Measurements from ENCODE around the gene SORCS2. TPM values are rescaled to one million over a fixed set of nuclear protein-coding genes. Genes with fewer than 3 reads are reported as not detected.

SORCS2 gene
- total RNA-seq, 1 donor from 2014 or later, result not detected

- Mint-ChIP-seq H3K27ac (no peak overlapping the region), H3K9me3 (no peaks in the 10 kb centered on the region), H3K27me3 (no peaks in the 10 kb centered on the region), H3K4me1 (no peaks in the 10 kb centered on the region), H3K4me3 (no peak overlapping the region), H3K36me3 (ENCODE audit: low read depth) (no peaks in the 10 kb centered on the region)
- CTCF ChIA-PET, result no interaction called here
- intact Hi-C loops (cut with micrococcal nuclease), result no loop called here
- DNase-seq, result no peak
- no peak for TF ChIP-seq CTCF (IDR thresholded peaks at IDR 0.05)
- POLR2A ChIA-PET, result no interaction called here
- ATAC-seq (ENCODE audit: low read depth), result no peak
Observed at GRCh38 chr4:7744142-7744804, 551.9 kb downstream of the SORCS2 start.

GRCh38 chr4:7745301-7745885 lies 553.1 kb downstream of the SORCS2 start:
- TF ChIP-seq CTCF (IDR thresholded peaks at IDR 0.05), result no peak
- no peaks in the 10 kb centered on the region for H3K36me3 Mint-ChIP-seq (ENCODE audit: low read depth)
- DNase-seq (no peak), ATAC-seq (ENCODE audit: low read depth) (no peak)
- no peaks in the 10 kb centered on the region for H3K9me3 Mint-ChIP-seq
- H3K27me3 Mint-ChIP-seq, result no peaks in the 10 kb centered on the region
- H3K4me1 Mint-ChIP-seq, result no peaks in the 10 kb centered on the region
- ChIA-PET POLR2A (no interaction called here), CTCF (no interaction called here)
- no peak overlapping the region for H3K27ac Mint-ChIP-seq
- H3K4me3 Mint-ChIP-seq, result no peak overlapping the region
- intact Hi-C loops (cut with micrococcal nuclease), result no loop called here

GRCh38 chr4:7746351-7747061 lies 554.2 kb downstream of the SORCS2 start:
- CTCF ChIA-PET, result no interaction called here
- POLR2A ChIA-PET, result no interaction called here
- ATAC-seq (ENCODE audit: low read depth) (no peak), DNase-seq (no peak)
- H3K27me3 Mint-ChIP-seq, result no peaks in the 10 kb centered on the region
- intact Hi-C loops (cut with micrococcal nuclease), result no loop called here
- TF ChIP-seq CTCF (IDR thresholded peaks at IDR 0.05), result no peak
- H3K4me1 Mint-ChIP-seq, result no peaks in the 10 kb centered on the region
- no peak overlapping the region for H3K27ac Mint-ChIP-seq
- no peak overlapping the region for H3K4me3 Mint-ChIP-seq
- no peaks in the 10 kb centered on the region for H3K9me3 Mint-ChIP-seq
- H3K36me3 Mint-ChIP-seq (ENCODE audit: low read depth), result no peaks in the 10 kb centered on the region

- Mint-ChIP-seq H3K27me3 (no peaks in the 10 kb centered on the region), H3K36me3 (ENCODE audit: low read depth) (no peaks in the 10 kb centered on the region), H3K9me3 (no peaks in the 10 kb centered on the region), H3K4me1 (no peaks in the 10 kb centered on the region), H3K27ac (no peak overlapping the region), H3K4me3 (no peak overlapping the region)
- no peak for DNase-seq
- intact Hi-C loops (cut with micrococcal nuclease), result no loop called here
- POLR2A ChIA-PET, result no interaction called here
- no peak for ATAC-seq (ENCODE audit: low read depth)
- no peak for TF ChIP-seq CTCF (IDR thresholded peaks at IDR 0.05)
- CTCF ChIA-PET, result no interaction called here
Observed at GRCh38 chr4:7747062-7747385, 554.7 kb downstream of the SORCS2 start.

- ChIA-PET CTCF (no interaction called here), POLR2A (no interaction called here)
- TF ChIP-seq CTCF (IDR thresholded peaks at IDR 0.05), result no peak
- Mint-ChIP-seq H3K9me3 (no peaks in the 10 kb centered on the region), H3K4me1 (no peaks in the 10 kb centered on the region), H3K4me3 (no peak overlapping the region), H3K27me3 (no peaks in the 10 kb centered on the region), H3K27ac (no peak overlapping the region), H3K36me3 (ENCODE audit: low read depth) (no peaks in the 10 kb centered on the region)
- intact Hi-C loops (cut with micrococcal nuclease), result no loop called here
- no peak for ATAC-seq (ENCODE audit: low read depth)
- DNase-seq, result no peak
Observed at GRCh38 chr4:7747566-7747965, 555.2 kb downstream of the SORCS2 start.

Measured in activated B cell treated with CpG ODN at 0.5 μM for 24 hours (primary cell).